Measurements from ENCODE around the gene GPR151. TPM values are rescaled to one million over a fixed set of nuclear protein-coding genes. Genes with fewer than 3 reads are reported as not detected.
A peak's percentile ranks its signal among the peaks of the same experiment; 100 is the strongest.

Gene GPR151
- total RNA-seq, 1 donor from 2014 or later = not detected

GRCh38 chr5:146553446-146553845, 37.5 kb upstream of the GPR151 start:
- ATAC-seq (no peak), DNase-seq (no peak)
- Histone ChIP-seq H3K27me3 (no peaks in the 10 kb centered on the region), H3K36me3 (no peaks in the 10 kb centered on the region), H3K9me3 (no peaks in the 10 kb centered on the region), H3K4me3 (no peak overlapping the region), H3K27ac (no peak overlapping the region), H3K4me1 (no peaks in the 10 kb centered on the region)
- intact Hi-C loops (cut with DNase I) = no loop called here
- TF ChIP-seq CTCF (IDR thresholded peaks at IDR 0.05) = no peak

- Histone ChIP-seq H3K4me3 (no peak overlapping the region), H3K9me3 (no peaks in the 10 kb centered on the region), H3K36me3 (no peaks in the 10 kb centered on the region), H3K27ac (no peak overlapping the region), H3K27me3 (no peaks in the 10 kb centered on the region), H3K4me1 (no peaks in the 10 kb centered on the region)
- no peak for TF ChIP-seq CTCF (IDR thresholded peaks at IDR 0.05)
- intact Hi-C loops (cut with DNase I) = no loop called here
- ATAC-seq (no peak), DNase-seq (no peak)
These were observed 33.6 kb upstream of the GPR151 start for GRCh38 chr5:146549615-146550014.

- no peak overlapping the region for H3K27ac ChIP-seq
- TF ChIP-seq CTCF (IDR thresholded peaks at IDR 0.05) = no peak
- H3K4me3 ChIP-seq = no peak overlapping the region
- no peaks in the 10 kb centered on the region for H3K4me1 ChIP-seq
- no peak for DNase-seq
- no peaks in the 10 kb centered on the region for H3K36me3 ChIP-seq
- no peaks in the 10 kb centered on the region for H3K9me3 ChIP-seq
- intact Hi-C loops (cut with DNase I) = no loop called here
- H3K27me3 ChIP-seq = no peaks in the 10 kb centered on the region
- no peak for ATAC-seq
These were observed 32.9 kb upstream of the GPR151 start for GRCh38 chr5:146548781-146549449.

- H3K9me3 ChIP-seq = no peaks in the 10 kb centered on the region
- TF ChIP-seq CTCF (IDR thresholded peaks at IDR 0.05) = no peak
- no peaks in the 10 kb centered on the region for H3K36me3 ChIP-seq
- no peak overlapping the region for H3K4me3 ChIP-seq
- no peak overlapping the region for H3K27ac ChIP-seq
- DNase-seq = no peak
- no peaks in the 10 kb centered on the region for H3K4me1 ChIP-seq
- no peaks in the 10 kb centered on the region for H3K27me3 ChIP-seq
- intact Hi-C loops (cut with DNase I) = loop anchor here (5.0 kb wide), 1 partner anchor 423 kb away; no protein-coding TSS in a partner anchor
- no peak for ATAC-seq
These were observed 28.2 kb upstream of the GPR151 start for GRCh38 chr5:146544232-146544631.

DNA sequence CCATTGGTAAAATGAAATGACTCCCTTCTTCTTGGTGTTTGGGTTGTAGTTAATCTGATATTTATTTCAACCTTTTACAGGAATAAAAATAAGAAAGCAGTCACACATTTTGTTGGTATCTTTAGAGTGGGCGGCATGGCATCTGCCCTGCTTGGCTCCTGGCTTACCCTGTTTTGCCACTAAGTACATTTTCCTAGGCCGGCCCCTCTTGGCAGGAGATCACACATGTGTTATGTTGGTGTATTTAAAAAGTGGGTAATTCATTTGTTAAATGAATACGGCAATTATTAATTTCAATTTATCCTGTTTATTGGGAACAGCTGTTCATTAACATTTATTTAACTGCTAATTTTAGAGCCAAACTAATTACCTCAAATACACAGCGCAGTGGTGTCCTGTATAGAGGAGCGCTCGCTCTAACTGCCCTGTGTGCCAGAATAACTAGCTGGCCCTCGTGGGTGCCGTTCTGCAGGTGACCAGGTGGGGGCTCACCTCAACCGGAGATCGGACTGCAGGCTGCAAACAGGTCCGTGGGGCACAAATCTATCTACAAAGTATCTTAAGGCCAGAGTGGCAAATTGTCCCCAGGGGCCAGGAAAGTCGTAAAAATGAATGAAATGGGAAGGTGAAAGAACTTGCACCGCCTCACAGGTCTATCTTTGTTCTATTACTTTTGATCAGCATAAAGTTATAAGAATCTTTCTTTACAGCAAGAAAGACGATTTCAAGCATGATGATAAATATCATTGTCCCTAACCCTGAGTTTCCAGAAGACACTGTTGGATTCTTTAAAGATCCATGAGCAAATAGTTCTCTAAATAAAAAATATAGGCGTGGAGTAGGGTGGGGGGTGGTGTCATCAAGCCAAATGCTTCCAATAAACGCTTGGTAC, 26.2 kb upstream of the GPR151 start:
- H3K4me1 ChIP-seq = no peaks in the 10 kb centered on the region
- peak; percentile 79 for TF ChIP-seq CTCF (IDR thresholded peaks at IDR 0.05)
- H3K9me3 ChIP-seq = no peaks in the 10 kb centered on the region
- ATAC-seq (peak; percentile 95), DNase-seq (peak; percentile 78)
- intact Hi-C loops (cut with DNase I) = loop anchor here (5.0 kb wide), 1 partner anchor 425 kb away; no protein-coding TSS in a partner anchor
- no peaks in the 10 kb centered on the region for H3K27me3 ChIP-seq
- no peak overlapping the region for H3K4me3 ChIP-seq
- H3K36me3 ChIP-seq = no peaks in the 10 kb centered on the region
- no peak overlapping the region for H3K27ac ChIP-seq
